GM12891 (cell line): ENCODE measurements around the gene SMNDC1.

Experiments
- DNase-seq: peaks from one replicate; pipeline ENCODE4 v3.0.0; 2011; ENCODE audit warnings: low spot score; ENCODE audit not compliant: insufficient read length
- FAIRE-seq: peaks from 2 replicates; lab custom pipeline; 2011; peaks lifted over from hg19 to GRCh38; lab: Jason Lieb, UNC
- PAX5 ChIP-seq: IDR thresholded peaks from 2 replicates; pipeline ENCODE4 v1.6.1; 2011; ENCODE audit warnings: low read length, moderate library complexity, mild to moderate bottlenecking; ENCODE audit not compliant: insufficient read depth, severe bottlenecking
- POLR2A ChIP-seq: IDR thresholded peaks from 2 replicates; pipeline ENCODE4 v1.6.1; 2011; ENCODE audit warnings: low read depth, low read length, control low read depth
- POLR2AphosphoS5 ChIP-seq: IDR thresholded peaks from 2 replicates; pipeline ENCODE4 v1.6.1; 2011; ENCODE audit warnings: low read depth, low read length, control low read depth
- POU2F2 ChIP-seq: IDR thresholded peaks from 2 replicates; pipeline ENCODE4 v1.6.1; 2011; ENCODE audit warnings: low read depth, mild to moderate bottlenecking, control low read depth, low read length, moderate library complexity
- SPI1 ChIP-seq: IDR thresholded peaks from 2 replicates; pipeline ENCODE4 v1.6.1; 2011; ENCODE audit warnings: low read depth, low read length, control low read depth
- TAF1 ChIP-seq: IDR thresholded peaks from 2 replicates; pipeline ENCODE4 v1.6.1; 2011; ENCODE audit warnings: low read depth, low read length, control low read depth

The SMNDC1 gene

DNA sequence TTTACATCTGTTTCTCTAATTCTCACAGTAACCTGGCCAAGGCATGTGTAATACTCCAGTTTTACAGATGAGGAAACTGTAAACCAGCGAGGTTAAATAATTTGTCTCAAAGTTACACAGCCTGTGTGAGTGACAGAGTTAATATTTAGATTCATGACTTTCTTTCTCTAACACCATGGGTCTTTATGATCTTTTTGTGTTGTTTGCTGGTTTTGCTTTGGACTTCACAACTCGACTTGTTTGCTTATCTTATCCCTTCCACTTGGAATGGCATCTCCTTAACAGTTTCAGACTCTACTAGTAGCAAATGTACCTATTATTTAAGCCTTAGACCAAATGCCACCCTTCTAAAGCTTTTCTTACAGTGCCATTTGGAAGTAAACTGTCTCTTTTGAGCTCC, 62.9 kb downstream of the SMNDC1 start:
- TF ChIP-seq POLR2AphosphoS5 = no peak
- no peak for TF ChIP-seq PAX5
- TF ChIP-seq POU2F2 = no peak
- no peak for TF ChIP-seq TAF1
- TF ChIP-seq SPI1 = no peak
- no peak for TF ChIP-seq POLR2A
- DNase-seq (no peak), FAIRE-seq (peak; percentile 76)

DNA sequence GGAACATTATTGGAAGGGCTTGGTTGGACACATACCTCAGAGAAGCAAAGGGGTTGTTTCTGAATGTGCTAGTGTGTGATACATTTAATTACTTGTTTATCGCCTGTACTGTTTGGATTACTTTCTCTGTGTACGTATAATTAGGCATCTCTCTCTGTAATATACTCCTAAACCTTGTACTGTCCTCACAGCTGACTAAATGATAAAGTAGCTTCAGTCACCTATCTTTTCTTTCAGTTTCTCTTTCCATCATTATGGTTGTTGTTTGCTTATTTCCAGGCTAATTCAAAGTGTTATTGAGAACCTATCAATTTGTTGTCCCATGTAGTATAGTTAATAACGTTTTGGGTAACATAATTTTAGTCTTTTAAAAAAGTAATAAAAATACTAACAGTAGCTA, 63.3 kb downstream of the SMNDC1 start:
- DNase-seq = no peak
- no peak for TF ChIP-seq SPI1
- peak; percentile 74 for FAIRE-seq
